Stimulated activated memory B cell treated with anti-CD40 and anti-IgM and Interleukin-4, amounts not matched to agents 10 μg/mL and 1 μg/mL and 100 μg/mL, for 72 hours (primary cell): ENCODE data around the gene HSD11B2.

Source experiments
- ATAC-seq: fragments of 150-1000 bp; cut with Tn5 transposase; 2 replicates; pipeline ENCODE4 v1.10.0; 2021
- H3K27ac Mint-ChIP-seq: one replicate; pipeline ENCODE4 v1.8.0; 2022; ENCODE audit warnings: mild to moderate bottlenecking, mixed read lengths
- H3K27me3 Mint-ChIP-seq: one replicate; pipeline ENCODE4 v1.8.0; 2022; ENCODE audit warnings: mixed read lengths
- H3K36me3 Mint-ChIP-seq: one replicate; pipeline ENCODE4 v1.8.0; 2022; ENCODE audit warnings: mixed read lengths
- H3K4me1 Mint-ChIP-seq: one replicate; pipeline ENCODE4 v1.8.0; 2022; ENCODE audit warnings: mixed read lengths
- H3K4me3 Mint-ChIP-seq: one replicate; pipeline ENCODE4 v1.8.0; 2022; ENCODE audit warnings: mild to moderate bottlenecking, moderate library complexity, mixed read lengths
- H3K9me3 Mint-ChIP-seq: one replicate; pipeline ENCODE4 v1.8.0; 2022; ENCODE audit warnings: mixed read lengths

The HSD11B2 gene

GRCh38 chr16:67477960-67478554 lies 47.1 kb downstream of the HSD11B2 start:
- no peak for ATAC-seq
- Mint-ChIP-seq H3K9me3 (no peaks in the 10 kb centered on the region), H3K36me3 (peaks cover 23% of the 10 kb centered on the region), H3K27ac (no peak overlapping the region), H3K4me3 (peak overlapping the region; percentile 13), H3K4me1 (peaks cover 62% of the 10 kb centered on the region), H3K27me3 (no peaks in the 10 kb centered on the region)

- H3K4me1 Mint-ChIP-seq: peaks cover 55% of the 10 kb centered on the region
- H3K36me3 Mint-ChIP-seq: peaks cover 22% of the 10 kb centered on the region
- ATAC-seq: peak; percentile 97
- no peaks in the 10 kb centered on the region for H3K27me3 Mint-ChIP-seq
- peak within 1 kb of the TSS; percentile 94 for H3K4me3 Mint-ChIP-seq
- peak within 1 kb of the TSS; percentile 96 for H3K27ac Mint-ChIP-seq
- H3K9me3 Mint-ChIP-seq: no peaks in the 10 kb centered on the region
These were observed 50.1 kb downstream of the HSD11B2 start, which contains the start of gene ATP6V0D1 for GRCh38 chr16:67480833-67481560. TSS of gene ATP6V0D1 (minus strand) at chr16:67481157. CDS start at chr16:67481086, 71 bp downstream.

- Mint-ChIP-seq H3K27me3 (no peaks in the 10 kb centered on the region), H3K9me3 (no peaks in the 10 kb centered on the region), H3K27ac (peak overlapping the region; percentile 96), H3K4me1 (peaks cover 60% of the 10 kb centered on the region), H3K36me3 (peaks cover 22% of the 10 kb centered on the region), H3K4me3 (peak overlapping the region; percentile 94)
- ATAC-seq: peak; percentile 14
These were observed 50.8 kb downstream of the HSD11B2 start for GRCh38 chr16:67481561-67482232.

GRCh38 chr16:67482233-67482924 lies 51.5 kb downstream of the HSD11B2 start:
- peaks cover 26% of the 10 kb centered on the region for H3K36me3 Mint-ChIP-seq
- H3K9me3 Mint-ChIP-seq: no peaks in the 10 kb centered on the region
- no peaks in the 10 kb centered on the region for H3K27me3 Mint-ChIP-seq
- H3K4me1 Mint-ChIP-seq: peaks cover 64% of the 10 kb centered on the region
- no peak for ATAC-seq
- peak overlapping the region; percentile 94 for H3K4me3 Mint-ChIP-seq
- H3K27ac Mint-ChIP-seq: peak overlapping the region; percentile 96

- H3K27ac Mint-ChIP-seq: peak within 1 kb of the TSS; percentile 96
- peaks cover 19% of the 10 kb centered on the region for H3K36me3 Mint-ChIP-seq
- H3K4me3 Mint-ChIP-seq: peak within 1 kb of the TSS; percentile 94
- peaks cover 62% of the 10 kb centered on the region for H3K4me1 Mint-ChIP-seq
- ATAC-seq: no peak
- H3K27me3 Mint-ChIP-seq: no peaks in the 10 kb centered on the region
- H3K9me3 Mint-ChIP-seq: no peaks in the 10 kb centered on the region
These were observed 52.2 kb downstream of the HSD11B2 start, which contains the start of gene AGRP for GRCh38 chr16:67483150-67483549. TSS of gene AGRP (minus strand) at chr16:67483547. CDS start at chr16:67483398, 149 bp downstream.

- Mint-ChIP-seq H3K27ac (peak overlapping the region; percentile 33), H3K9me3 (no peaks in the 10 kb centered on the region), H3K4me1 (peaks cover 61% of the 10 kb centered on the region), H3K4me3 (no peak overlapping the region), H3K36me3 (peaks cover 18% of the 10 kb centered on the region), H3K27me3 (no peaks in the 10 kb centered on the region)
- no peak for ATAC-seq
These were observed 53.0 kb downstream of the HSD11B2 start for GRCh38 chr16:67483731-67484525.

- no peak for ATAC-seq
- H3K9me3 Mint-ChIP-seq: no peaks in the 10 kb centered on the region
- no peak overlapping the region for H3K4me3 Mint-ChIP-seq
- H3K27ac Mint-ChIP-seq: peak overlapping the region; percentile 85
- H3K36me3 Mint-ChIP-seq: peaks cover 18% of the 10 kb centered on the region
- H3K27me3 Mint-ChIP-seq: no peaks in the 10 kb centered on the region
- H3K4me1 Mint-ChIP-seq: peaks cover 81% of the 10 kb centered on the region
These were observed 55.9 kb downstream of the HSD11B2 start for GRCh38 chr16:67486805-67487204.
